Chondrocyte (in vitro differentiated cells): Measurements from ENCODE around the gene TTLL10. TPM values are rescaled to one million over a fixed set of nuclear protein-coding genes. Genes with fewer than 3 reads are reported as not detected.

ENCODE experiments used
- DNase-seq: peaks from one replicate; pipeline ENCODE4 v3.0.0; 2021; ENCODE audit warnings: mixed read lengths, low spot score
- H3K27ac Mint-ChIP-seq: one replicate; pipeline ENCODE4 v1.8.0; 2021; ENCODE audit warnings: mild to moderate bottlenecking, moderate library complexity, mixed read lengths; ENCODE audit not compliant: unreplicated experiment
- H3K27me3 Mint-ChIP-seq: 2 replicates; pipeline ENCODE4 v1.8.0; 2021; ENCODE audit warnings: low read depth, mixed read lengths
- H3K36me3 Mint-ChIP-seq: 2 replicates; pipeline ENCODE4 v1.8.0; 2021; ENCODE audit warnings: low read depth, mixed read lengths
- H3K4me1 Mint-ChIP-seq: 2 replicates; pipeline ENCODE4 v1.8.0; 2021; ENCODE audit warnings: low read depth, mild to moderate bottlenecking, mixed read lengths
- H3K4me3 Mint-ChIP-seq: one replicate; pipeline ENCODE4 v1.8.0; 2021; ENCODE audit warnings: mild to moderate bottlenecking, moderate library complexity, mixed read lengths; ENCODE audit not compliant: unreplicated experiment
- H3K9me3 Mint-ChIP-seq: 2 replicates; pipeline ENCODE4 v1.8.0; 2021; ENCODE audit warnings: low read depth, mixed read lengths
- CTCF ChIP-seq: fragments of 200-600 bp; sonication (generic); IDR thresholded peaks from 2 replicates; pipeline ENCODE4 v1.5.0; 2021; ENCODE audit warnings: antibody characterized with exemption, mild to moderate bottlenecking, moderate library complexity
- total RNA-seq: library from RNA; stranded (reverse); gene quantifications from 3 replicates; pipeline ENCODE4 v1.2.1, GENCODE V29; 2021

TTLL10 gene
- total RNA-seq, 1 donor from 2014 or later = not detected

GRCh38 chr1:1167841-1168450, 5.7 kb upstream of the TTLL10 start:
- Mint-ChIP-seq H3K4me3 (no peak overlapping the region), H3K9me3 (no peaks in the 10 kb centered on the region), H3K36me3 (no peaks in the 10 kb centered on the region), H3K4me1 (peaks cover 4% of the 10 kb centered on the region), H3K27me3 (peaks cover 4% of the 10 kb centered on the region), H3K27ac (no peak overlapping the region)
- TF ChIP-seq CTCF = no peak
- DNase-seq = peak; percentile 77

GRCh38 chr1:1168451-1169411, 4.9 kb upstream of the TTLL10 start:
- no peak overlapping the region for H3K4me3 Mint-ChIP-seq
- H3K27me3 Mint-ChIP-seq = peaks cover 4% of the 10 kb centered on the region
- H3K27ac Mint-ChIP-seq = no peak overlapping the region
- no peaks in the 10 kb centered on the region for H3K36me3 Mint-ChIP-seq
- no peaks in the 10 kb centered on the region for H3K9me3 Mint-ChIP-seq
- peak; percentile 93 for DNase-seq
- TF ChIP-seq CTCF = no peak
- peaks cover 4% of the 10 kb centered on the region for H3K4me1 Mint-ChIP-seq

GRCh38 chr1:1169429-1170214, 4.1 kb upstream of the TTLL10 start:
- no peak overlapping the region for H3K27ac Mint-ChIP-seq
- peak; percentile 84 for DNase-seq
- no peaks in the 10 kb centered on the region for H3K36me3 Mint-ChIP-seq

GRCh38 chr1:1170215-1171091, 3.2 kb upstream of the TTLL10 start:
- Mint-ChIP-seq H3K4me3 (no peak overlapping the region), H3K4me1 (peaks cover 4% of the 10 kb centered on the region), H3K27me3 (peaks cover 9% of the 10 kb centered on the region), H3K36me3 (no peaks in the 10 kb centered on the region), H3K27ac (no peak overlapping the region), H3K9me3 (no peaks in the 10 kb centered on the region)
- TF ChIP-seq CTCF = no peak
- DNase-seq = peak; percentile 87

More at GRCh38 chr1:1169429-1170214, 4.1 kb upstream of the TTLL10 start:
- Mint-ChIP-seq H3K9me3 (no peaks in the 10 kb centered on the region), H3K4me3 (no peak overlapping the region), H3K27me3 (peaks cover 7% of the 10 kb centered on the region), H3K4me1 (peaks cover 4% of the 10 kb centered on the region)
- TF ChIP-seq CTCF = no peak
